HepG2 (cell line): ENCODE results near the gene DDHD1. TPM values are rescaled to one million over a fixed set of nuclear protein-coding genes. Genes with fewer than 3 reads are reported as not detected.

Source experiments
- ATF4 ChIP-seq, 2 experiments: fragments of 450-650 bp in 1 of 2; sonication (generic) in 1 of 2; formaldehyde crosslinking; IDR thresholded peaks; 2 replicates each; pipeline versions ENCODE4 v1.5.0 to v1.8.0; 2020 to 2022; ENCODE audit warnings: mild to moderate bottlenecking in 1 of 2, missing genetic modification reagents in 1 of 2
- ETV6 ChIP-seq: sonication (generic); formaldehyde crosslinking; conservative IDR thresholded peaks from 2 replicates; pipeline ENCODE4 v1.4.0; 2020; ENCODE audit warnings: missing genetic modification reagents
- JDP2 ChIP-seq: sonication (generic); formaldehyde crosslinking; IDR thresholded peaks from 2 replicates; pipeline ENCODE4 v1.8.1; 2022; ENCODE audit warnings: missing genetic modification reagents, borderline replicate concordance
- KDM6A ChIP-seq: IDR thresholded peaks from 2 replicates; pipeline ENCODE4 v1.6.1; 2016; ENCODE audit warnings: low read depth
- KLF13 ChIP-seq: sonication (generic); formaldehyde crosslinking; IDR thresholded peaks from 2 replicates; pipeline ENCODE4 v1.4.0; 2020; ENCODE audit warnings: mild to moderate bottlenecking, missing genetic modification reagents
- MXD3 ChIP-seq: IDR thresholded peaks from 2 replicates; pipeline ENCODE4 v1.6.1; 2016; ENCODE audit warnings: mild to moderate bottlenecking, missing biosample characterization, missing genetic modification reagents
- NFE2L1 ChIP-seq: sonication (generic); formaldehyde crosslinking; IDR thresholded peaks from 2 replicates; pipeline ENCODE4 v1.4.0; 2020; ENCODE audit warnings: missing genetic modification reagents, mild to moderate bottlenecking, borderline replicate concordance
- NFKBIZ ChIP-seq: IDR thresholded peaks from 2 replicates; pipeline ENCODE4 v1.6.1; 2018; ENCODE audit warnings: missing genetic modification reagents, missing compliant biosample characterization
- NR2F1 ChIP-seq, 2 experiments: fragments of 450-650 bp in 1 of 2; formaldehyde crosslinking in 1 of 2; IDR thresholded peaks; 2 replicates each; pipeline versions ENCODE4 v1.5.0 to v1.6.1; 2016 to 2020; ENCODE audit warnings: mild to moderate bottlenecking in 1 of 2, missing compliant biosample characterization in 1 of 2, missing genetic modification reagents in 1 of 2, moderate library complexity in 1 of 2
- PHF21A ChIP-seq: sonication (generic); formaldehyde crosslinking; IDR thresholded peaks from 2 replicates; pipeline ENCODE4 v1.5.0; 2020; ENCODE audit warnings: mild to moderate bottlenecking, missing genetic modification reagents
- RBAK ChIP-seq: sonication (generic); formaldehyde crosslinking; IDR thresholded peaks from 2 replicates; pipeline ENCODE4 v1.5.1; 2020; ENCODE audit warnings: mild to moderate bottlenecking, missing genetic modification reagents
- SNAPC5 ChIP-seq: sonication (generic); formaldehyde crosslinking; IDR thresholded peaks from 2 replicates; pipeline ENCODE4 v1.8.1; 2023; ENCODE audit warnings: mild to moderate bottlenecking, missing genetic modification reagents, borderline replicate concordance
- THAP8 ChIP-seq: sonication (generic); formaldehyde crosslinking; IDR thresholded peaks from 2 replicates; pipeline ENCODE4 v1.5.1; 2020; ENCODE audit warnings: missing genetic modification reagents, mild to moderate bottlenecking, borderline replicate concordance
- ZBTB26 ChIP-seq: IDR thresholded peaks from 2 replicates; pipeline ENCODE4 v1.6.1; 2016; ENCODE audit warnings: missing compliant biosample characterization, missing genetic modification reagents, borderline replicate concordance
- ZBTB38 ChIP-seq: sonication (generic); formaldehyde crosslinking; IDR thresholded peaks from 2 replicates; pipeline ENCODE4 v1.5.1; 2020; ENCODE audit warnings: mild to moderate bottlenecking, missing genetic modification reagents
- ZBTB7A ChIP-seq: sonication (generic); formaldehyde crosslinking; IDR thresholded peaks from 2 replicates; pipeline ENCODE4 v1.8.0; 2022; ENCODE audit warnings: mild to moderate bottlenecking, missing genetic modification reagents
- ZNF18 ChIP-seq: sonication (generic); formaldehyde crosslinking; IDR thresholded peaks from 2 replicates; pipeline ENCODE4 v1.8.0; 2022; ENCODE audit warnings: mild to moderate bottlenecking, missing genetic modification reagents; ENCODE audit not compliant: insufficient replicate concordance
- ZNF30 ChIP-seq: sonication (generic); formaldehyde crosslinking; IDR thresholded peaks from 2 replicates; pipeline ENCODE4 v1.5.0; 2020; ENCODE audit warnings: mild to moderate bottlenecking, missing genetic modification reagents
- ZNF558 ChIP-seq: sonication (generic); formaldehyde crosslinking; IDR thresholded peaks from 2 replicates; pipeline ENCODE4 v1.9.0; 2022; ENCODE audit warnings: mild to moderate bottlenecking, missing genetic modification reagents, borderline replicate concordance
- polyA plus RNA-seq, 8 experiments: library from polyadenylated mRNA; depleted of rRNA in 3 of 8; stranded (reverse) in 7 of 8; unstranded in 1 of 8; fragments of >200 nt; fragmentation: Illumina TruSeq in 4 of 8; extraction: Trizol in 4 of 8; gene quantifications; 2 replicates each; pipeline versions ENCODE4 v1.2.1 to v1.2.3, GENCODE V29; 2011 to 2016; ENCODE audit warnings: low read depth in 4 of 8, missing spikeins in 1 of 8, mixed read lengths in 1 of 8; ENCODE audit not compliant: insufficient read depth in 1 of 8
- total RNA-seq, 5 experiments: library from RNA; depleted of rRNA; stranded (reverse); fragments of >200 nt; fragmentation: Illumina TruSeq; extraction: Trizol; gene quantifications; 2 replicates each; pipeline ENCODE4 v1.2.3, GENCODE V29; 2016; ENCODE audit warnings: low read depth in 1 of 5
- TF ChIP-seq, protein P1 (sequence below): sonication (generic); formaldehyde crosslinking; IDR thresholded peaks from 2 replicates; pipeline ENCODE4 v1.4.0; 2020; ENCODE audit warnings: mild to moderate bottlenecking, missing genetic modification reagents, borderline replicate concordance
- TF ChIP-seq, protein P2 (sequence below): sonication (generic); formaldehyde crosslinking; IDR thresholded peaks from 2 replicates; pipeline ENCODE4 v1.5.0; 2020; ENCODE audit warnings: mild to moderate bottlenecking, low read depth, missing genetic modification reagents, borderline replicate concordance

Gene DDHD1
- total and polyA plus RNA-seq, 2 of the 13 experiments (the other 11 are each of a cell fraction or from before 2014, with no cell fraction given) = 4.6 to 8.3 TPM

GRCh38 chr14:53152887-53153701 is at the start of gene DDHD1 (continued):
- TF ChIP-seq ZNF18 = no peak
- TF ChIP-seq NR2F1 (CRISPR knock-in tag; IDR thresholded peaks at IDR 0.05) = no peak
- no peak for TF ChIP-seq THAP8 (CRISPR knock-in tag)
- TF ChIP-seq, protein P1, sequence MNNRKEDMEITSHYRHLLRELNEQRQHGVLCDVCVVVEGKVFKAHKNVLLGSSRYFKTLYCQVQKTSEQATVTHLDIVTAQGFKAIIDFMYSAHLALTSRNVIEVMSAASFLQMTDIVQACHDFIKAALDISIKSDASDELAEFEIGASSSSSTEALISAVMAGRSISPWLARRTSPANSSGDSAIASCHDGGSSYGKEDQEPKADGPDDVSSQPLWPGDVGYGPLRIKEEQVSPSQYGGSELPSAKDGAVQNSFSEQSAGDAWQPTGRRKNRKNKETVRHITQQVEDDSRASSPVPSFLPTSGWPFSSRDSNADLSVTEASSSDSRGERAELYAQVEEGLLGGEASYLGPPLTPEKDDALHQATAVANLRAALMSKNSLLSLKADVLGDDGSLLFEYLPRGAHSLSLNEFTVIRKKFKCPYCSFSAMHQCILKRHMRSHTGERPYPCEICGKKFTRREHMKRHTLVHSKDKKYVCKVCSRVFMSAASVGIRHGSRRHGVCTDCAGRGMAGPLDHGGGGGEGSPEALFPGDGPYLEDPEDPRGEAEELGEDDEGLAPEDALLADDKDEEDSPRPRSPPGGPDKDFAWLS (CRISPR knock-in tag) = no peak
- TF ChIP-seq ZNF558 = 0 out of 2 replicates have a peak, but pooled peaks have one; percentile 31
- TF ChIP-seq, protein P2, sequence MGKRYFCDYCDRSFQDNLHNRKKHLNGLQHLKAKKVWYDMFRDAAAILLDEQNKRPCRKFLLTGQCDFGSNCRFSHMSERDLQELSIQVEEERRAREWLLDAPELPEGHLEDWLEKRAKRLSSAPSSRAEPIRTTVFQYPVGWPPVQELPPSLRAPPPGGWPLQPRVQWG = no peak
- TF ChIP-seq KLF13 = no peak
- no peak for TF ChIP-seq ATF4 (CRISPR knock-in tag; IDR thresholded peaks at IDR 0.05)
- TF ChIP-seq ZBTB7A (CRISPR knock-in tag) = no peak
- no peak; the same call in 1 of the 2 replicates for TF ChIP-seq MXD3 (CRISPR knock-in tag)
- TF ChIP-seq SNAPC5 (CRISPR knock-in tag) = no peak
- no peak for TF ChIP-seq KDM6A (CRISPR knock-in tag)
- TF ChIP-seq JDP2 (CRISPR knock-in tag) = no peak
- no peak for TF ChIP-seq ETV6 (CRISPR knock-in tag)
- TF ChIP-seq ZBTB38 = no peak
- no peak for TF ChIP-seq RBAK
- TF ChIP-seq ZNF30 (CRISPR knock-in tag) = no peak
- TF ChIP-seq NFE2L1 = no peak
- TF ChIP-seq PHF21A (CRISPR knock-in tag) = no peak
- 0 out of 2 replicates have a peak, but pooled peaks have one; percentile 26 for TF ChIP-seq ZBTB26 (CRISPR knock-in tag)
- no peak for TF ChIP-seq NFKBIZ (CRISPR knock-in tag)
